ENCODE results near the gene SYT7.

The SYT7 gene

DNA sequence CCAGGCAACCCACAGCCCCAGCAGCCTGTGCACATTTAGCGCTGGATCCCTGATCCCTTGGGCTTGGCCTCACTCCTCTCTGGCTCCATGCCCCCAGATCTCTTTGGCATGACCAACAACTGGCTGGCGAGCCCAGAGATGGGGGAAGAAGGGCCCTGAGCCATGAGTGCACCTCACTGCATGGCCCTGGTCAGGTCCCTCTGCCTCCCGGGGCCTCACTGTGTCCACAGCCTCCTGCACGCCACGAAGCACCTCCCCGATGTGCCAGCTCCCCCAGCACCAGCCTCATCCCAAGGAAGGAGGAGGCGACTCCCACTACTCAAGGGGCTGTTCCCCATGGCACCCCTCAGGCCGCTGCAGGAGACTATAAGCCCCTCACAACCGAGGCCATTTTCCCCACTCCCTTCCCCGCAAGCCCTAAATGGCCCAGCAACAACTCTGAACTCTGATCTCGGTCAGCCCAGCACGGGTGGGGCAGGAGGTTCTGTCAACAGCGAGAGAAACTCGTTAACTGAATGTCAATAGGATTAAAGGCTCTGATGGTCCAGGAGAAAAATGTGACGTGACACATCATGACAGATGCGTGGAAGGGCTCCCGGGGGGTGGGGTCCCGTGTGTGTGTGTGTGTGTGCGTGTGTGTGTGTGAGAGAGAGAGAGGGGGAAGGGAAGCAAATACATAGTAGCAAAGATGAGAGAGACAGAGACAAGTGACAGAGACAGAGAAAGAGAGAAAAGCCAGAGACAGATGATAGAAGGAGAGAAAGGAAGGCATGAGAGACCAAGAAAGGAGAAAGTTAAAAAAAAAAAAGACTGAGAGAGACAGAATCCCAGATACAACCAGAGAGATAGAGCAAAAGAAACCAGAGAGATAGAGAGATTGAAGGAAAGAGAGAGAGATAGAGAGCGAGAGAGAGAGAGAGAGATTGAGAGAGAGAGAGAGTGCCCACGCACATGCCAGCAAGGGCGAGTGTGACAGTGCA, 28.4 kb upstream of the SYT7 start:
- DNase-seq, result no peak

DNA sequence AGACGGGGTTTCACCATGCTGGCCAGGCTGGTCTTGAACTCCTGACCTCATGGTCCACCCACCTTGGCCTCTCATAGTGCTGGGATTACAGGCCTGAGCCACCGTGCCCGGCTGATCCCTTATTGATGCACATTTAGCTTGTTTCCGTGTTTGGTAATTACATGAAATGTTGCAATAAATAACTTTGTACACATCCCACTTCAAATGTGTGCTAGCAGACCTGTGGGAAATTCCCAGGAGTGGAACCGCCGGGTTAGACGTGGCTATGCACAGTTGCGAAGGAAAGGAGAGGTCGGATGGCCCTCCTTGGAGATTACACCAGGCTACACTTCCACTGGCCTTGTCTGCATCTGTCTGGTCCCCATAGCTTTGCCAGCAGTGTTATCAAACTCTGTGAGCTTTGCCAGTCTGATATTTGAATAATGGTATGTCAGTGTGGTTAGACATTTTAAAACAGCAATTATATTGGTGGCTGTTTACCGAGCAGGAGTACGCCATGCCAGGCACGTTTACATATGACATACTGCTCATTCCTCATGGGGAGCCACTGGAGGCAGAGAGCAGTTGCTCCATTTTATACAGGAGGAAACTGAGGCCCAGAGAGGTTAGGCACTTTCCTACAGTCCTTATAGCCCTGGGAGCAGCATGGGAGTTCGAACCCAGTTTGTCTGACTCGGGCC, 27.2 kb upstream of the SYT7 start:
- no peak for DNase-seq

DNA sequence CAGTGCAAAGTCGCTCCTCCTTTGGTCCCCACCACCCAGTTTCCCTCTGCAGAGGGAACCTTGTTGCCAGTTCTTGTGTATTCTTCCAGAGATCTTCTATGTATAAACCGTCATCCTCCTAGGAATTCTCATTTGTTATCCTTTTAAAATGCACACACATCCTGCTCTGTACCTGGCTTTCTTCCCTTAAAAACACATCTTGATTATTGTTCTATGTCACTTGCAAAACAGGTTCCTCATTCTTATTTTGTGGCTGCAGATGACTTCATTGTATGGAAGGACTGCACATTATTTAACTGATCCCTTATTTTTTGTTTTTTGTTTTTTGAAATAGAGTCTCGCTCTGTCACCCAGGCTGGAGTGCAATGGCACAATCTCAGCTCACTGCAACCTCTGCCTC, 26.6 kb upstream of the SYT7 start:
- no peak for DNase-seq

DNA sequence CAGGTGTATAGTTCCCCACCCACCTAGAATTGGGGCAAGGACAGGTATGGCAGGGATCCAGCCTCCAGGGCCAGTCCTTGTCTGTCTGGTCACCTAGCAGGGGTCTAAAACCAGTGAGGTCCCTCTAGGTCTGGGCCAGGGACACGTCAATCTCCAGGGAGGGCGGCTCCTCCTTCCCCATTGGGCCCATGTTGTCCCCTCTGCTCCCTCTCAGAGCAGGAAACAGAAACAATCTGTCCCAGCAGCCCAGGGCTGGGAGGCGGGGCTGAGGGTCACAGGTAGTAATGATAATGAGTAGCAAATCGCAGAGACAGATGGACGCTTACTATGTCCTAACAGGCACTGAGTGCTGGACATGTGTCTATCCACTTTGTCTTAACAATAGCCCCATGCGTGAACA, 22.8 kb upstream of the SYT7 start:
- DNase-seq, result no peak

DNA sequence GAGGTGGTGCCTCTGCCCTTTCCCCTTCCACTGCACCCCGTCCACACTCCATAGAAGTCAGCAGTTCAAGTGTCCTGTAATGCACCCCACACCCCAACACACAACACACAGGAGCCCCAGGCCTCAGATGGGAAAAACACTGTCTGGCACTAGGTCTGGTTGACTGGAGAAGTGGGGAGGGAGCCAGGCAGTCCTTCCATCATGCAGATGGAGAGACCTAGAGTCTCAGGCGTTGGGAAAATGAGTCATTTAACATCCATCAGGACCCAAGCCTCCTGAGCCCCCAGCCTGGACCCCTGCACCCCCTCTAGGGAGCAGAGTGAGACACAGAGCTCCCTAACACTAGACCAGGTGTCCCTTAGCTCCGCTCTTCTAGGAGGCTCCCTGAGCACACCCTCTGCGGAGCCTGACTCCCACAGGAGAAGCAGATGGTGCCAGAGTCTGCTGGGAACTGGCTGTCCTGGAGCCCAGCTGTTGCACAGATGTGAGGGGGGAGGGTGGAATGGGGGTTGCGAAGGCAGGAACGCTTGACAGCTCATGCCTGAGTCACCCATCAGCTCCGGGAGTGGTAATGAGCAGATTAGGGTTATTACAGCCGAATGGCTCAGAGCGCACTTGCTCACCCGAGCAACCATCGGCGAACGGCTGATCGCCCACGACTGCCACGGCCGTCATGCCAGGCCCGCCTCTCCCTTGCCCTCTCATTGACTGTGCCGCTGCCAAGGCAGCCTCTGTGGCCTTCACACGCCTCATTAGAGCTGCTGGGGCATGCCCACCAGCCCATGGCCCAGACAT, 22.1 kb upstream of the SYT7 start:
- DNase-seq, result no peak

DNA sequence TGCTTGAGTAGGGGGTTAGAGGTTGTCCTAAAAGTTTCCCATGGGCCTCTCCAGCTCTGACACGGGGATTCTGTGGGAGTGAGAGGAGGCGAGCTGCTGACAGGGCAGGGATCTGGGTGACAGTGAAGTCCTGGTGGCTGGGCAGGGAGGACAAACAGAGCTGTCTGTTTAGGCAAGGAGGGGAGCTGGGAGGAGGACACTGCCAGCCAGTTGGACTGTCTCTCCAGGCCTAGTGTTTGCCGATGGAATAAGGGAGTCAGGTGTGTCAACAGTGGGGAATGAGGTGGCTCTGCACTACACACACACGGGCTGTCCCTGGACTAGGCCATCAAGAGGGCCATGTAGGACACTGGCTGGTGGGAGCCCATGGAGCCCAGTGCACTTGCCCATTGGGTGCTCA, 20.6 kb upstream of the SYT7 start:
- DNase-seq, result no peak

DNA sequence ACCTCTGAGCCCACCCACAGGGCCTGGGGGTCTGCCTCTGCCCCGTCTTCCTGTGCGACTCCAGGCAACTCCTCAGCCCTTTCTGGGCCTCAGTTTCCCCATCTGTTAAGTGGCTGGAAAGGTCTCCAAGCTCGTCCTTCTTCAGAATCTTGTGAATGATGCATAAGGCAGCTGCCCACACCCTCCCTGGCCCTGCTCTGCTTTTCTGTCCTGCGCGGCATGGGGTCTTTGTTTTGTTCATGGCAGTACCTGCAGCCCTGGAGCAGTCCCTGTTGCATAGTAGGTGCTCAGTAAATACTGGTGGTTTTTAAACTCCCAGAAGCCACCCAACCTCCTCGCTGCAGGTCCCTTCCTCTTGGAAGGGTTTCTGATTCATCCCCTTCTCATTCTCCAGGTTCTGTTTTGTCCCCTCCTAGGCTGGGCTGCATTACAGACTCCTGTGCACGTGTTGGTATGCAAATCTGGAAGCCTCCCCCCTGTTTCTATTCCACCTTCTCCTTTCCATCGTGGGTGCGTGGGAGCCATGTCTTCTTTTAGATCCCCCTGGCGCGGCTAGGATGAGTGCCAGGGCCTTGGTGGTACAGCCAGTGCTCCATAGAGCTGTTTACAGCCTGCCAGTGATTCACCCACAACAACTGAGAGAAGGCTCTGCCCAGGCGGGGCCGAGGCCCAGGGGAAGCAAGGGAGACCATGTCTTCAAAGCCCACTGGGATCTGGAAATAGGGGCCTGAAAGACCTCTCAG, 19.3 kb upstream of the SYT7 start:
- DNase-seq, result no peak

DNA sequence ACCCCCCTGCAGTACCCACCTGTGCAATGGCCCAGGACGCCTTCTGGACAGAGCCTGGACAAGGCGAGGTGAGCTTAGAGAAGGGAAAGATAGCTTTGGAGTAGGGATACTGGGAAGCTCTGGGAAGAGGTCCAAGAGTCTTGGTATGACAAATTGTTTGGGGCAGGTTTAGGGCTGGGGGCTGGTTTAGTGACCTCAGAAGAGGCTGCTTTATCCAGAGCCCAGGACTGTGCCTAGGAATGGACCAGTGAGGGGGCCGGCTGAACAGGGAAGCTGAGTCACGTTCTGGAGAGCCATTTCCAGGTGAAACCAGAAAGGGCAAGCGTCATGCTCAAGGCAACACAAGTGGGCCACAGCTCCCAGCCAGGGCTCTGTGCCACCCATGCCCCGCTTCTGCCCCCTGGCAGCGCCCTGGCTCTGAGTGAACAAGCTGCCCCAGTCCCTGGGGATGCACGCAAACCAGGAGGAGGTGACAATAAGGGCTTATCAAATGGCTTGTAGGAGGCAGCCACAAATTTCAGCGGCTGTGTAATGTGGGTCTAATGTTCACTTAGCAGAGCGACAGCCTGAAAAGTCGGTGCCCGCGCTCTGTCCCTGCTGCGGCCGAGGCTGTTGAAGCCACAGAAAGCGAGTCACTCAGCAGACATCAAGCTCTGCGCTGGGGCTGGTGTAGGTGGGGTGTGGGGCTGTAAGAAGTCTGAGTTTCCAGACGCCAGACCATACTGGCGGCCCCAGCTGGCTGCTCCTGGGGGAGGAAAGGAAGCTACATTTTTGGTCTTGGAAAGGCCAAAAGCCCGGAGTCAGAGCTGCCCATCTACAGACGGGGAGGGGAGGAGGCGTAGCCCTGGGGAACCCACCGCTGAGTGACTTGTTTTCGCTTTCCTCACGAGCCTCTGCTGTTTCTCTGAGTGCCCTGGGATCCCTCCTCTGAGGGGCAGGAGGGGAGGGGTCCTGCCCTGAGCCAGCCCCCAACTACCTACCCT, 18.3 kb upstream of the SYT7 start:
- DNase-seq, result no peak

DNA sequence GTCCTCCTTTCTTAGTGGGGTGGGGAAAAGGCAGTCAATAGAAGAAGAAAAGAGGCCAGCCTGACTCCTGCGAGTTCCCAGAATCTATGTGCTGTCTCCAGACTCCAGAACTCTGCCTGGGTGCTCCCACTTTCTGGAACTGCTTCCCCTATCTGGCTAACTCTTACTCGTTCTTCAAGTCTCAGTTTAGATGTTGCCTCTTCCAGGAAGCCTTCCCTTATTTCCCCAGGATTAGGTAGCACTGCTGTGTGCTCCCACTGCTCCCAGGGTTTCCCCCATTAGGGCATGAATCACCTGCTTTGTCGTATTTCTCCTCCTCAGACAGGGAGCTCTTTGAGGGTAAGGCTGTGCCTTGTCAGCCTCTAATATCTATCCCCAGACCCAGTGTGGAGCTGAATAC, 17.5 kb upstream of the SYT7 start:
- DNase-seq, result no peak

DNA sequence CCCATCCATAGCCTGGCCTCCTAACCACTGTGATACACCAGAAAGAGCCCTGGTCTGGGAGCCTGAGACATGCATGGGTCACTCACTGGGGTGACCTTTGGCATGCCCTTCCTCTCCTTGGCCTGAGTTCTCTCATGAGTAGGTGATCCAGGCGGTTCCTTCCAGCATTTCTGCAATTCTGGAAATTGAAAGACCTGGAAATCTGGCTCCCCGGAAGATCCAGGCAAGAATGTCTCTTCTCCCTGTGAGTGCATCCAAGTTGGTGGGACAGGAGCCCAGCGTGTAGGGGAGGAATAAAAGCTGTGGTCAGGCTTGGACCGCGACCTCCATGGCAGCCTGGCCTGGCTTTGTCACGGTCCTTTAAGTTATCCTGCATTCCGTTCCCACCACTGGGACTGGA, 16.1 kb upstream of the SYT7 start:
- DNase-seq, result no peak

DNA sequence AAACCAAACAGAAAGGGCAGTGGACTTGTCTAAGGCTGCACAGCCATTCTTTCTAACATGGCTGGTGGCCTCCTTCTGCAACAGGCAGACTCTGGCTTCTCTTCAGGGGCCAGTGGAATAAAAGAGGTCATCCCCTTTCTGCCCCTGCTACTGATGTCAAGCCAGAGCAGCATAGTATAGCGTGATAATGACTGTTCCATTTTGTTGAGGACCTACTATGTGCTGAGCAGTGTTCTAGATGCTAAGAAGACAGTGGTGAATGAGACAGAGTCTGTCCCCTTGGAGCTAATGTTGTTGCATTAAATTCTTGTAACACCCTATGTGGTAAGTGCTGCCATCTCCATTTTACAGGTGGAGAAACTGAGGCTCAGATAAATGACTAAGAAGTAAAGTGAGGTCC, 15.7 kb upstream of the SYT7 start:
- no peak for DNase-seq

DNA sequence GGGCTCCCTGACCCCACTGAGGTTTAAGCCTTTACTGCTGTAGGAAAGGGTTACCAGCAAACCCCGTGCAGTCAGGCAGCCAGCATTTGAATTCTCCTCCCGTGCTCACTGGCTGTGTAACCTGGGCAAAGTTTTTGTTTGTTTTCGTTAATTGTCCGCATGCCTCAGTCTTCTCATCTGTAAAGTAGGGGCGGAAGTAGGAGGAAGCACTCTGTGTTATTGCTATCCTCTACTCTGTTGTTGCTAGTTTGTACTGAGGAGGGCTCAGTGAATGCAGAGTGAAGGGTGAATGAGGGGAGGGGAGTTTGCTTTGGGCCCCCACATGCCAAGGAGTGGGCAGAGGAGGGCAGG, 14.0 kb upstream of the SYT7 start:
- no peak for DNase-seq

DNA sequence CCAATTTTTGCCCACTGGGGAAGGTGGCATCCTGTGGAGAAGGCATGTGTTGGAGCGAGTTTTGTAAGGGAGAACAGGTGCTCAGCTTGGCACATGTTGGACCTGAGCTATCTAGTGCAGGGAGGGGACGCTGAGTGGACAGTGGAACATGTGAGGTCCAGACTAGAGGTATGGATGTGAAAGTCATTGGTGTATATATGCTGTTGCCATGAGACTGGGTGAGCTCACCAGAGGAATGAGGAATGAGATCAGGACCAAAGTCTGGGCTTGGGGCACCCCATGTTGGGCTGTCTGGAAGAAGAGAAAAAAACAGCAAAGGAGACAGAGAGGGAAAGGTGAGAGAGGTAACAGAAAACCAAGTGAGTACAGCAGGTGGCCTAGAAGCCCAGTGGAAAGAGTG, 12.3 kb upstream of the SYT7 start:
- no peak for DNase-seq

DNA sequence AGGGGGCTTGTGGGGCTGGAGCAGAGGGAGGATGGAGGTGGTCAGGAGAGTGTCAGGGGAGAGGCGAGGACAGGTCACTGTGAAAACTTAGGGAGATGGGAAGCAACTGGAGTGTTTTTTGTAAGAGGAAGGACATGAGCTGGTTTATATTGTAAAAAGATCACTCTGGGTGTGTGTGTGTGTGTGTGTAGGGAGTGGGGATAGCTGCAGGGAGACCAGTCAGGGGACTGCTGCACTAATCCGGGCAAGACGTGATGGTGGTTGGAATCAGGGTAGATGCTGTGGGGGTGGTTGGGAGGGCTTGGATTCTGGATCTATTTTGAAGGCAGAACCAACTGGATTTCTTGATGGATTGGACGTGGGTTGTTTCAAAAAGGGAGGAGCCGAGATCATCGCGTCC, 11.3 kb upstream of the SYT7 start:
- no peak for DNase-seq

DNA sequence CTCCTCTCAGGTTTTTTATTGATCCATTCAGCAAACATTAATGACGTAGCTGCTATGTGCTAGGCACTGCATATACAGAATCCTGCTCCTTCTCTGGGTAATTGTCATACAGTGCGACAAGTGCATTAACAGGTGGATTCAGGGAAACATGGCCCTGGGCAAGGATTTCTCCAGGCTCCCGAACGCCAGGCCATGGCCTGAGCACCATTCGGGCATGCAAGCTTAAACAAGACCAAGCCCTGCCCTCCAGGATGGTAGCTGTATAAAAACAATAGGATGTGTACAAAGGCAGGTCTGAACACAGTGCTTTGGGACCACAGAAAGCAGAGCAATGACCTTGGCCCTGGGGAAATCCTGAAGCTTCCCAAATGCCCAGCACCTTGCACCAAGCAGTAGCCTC, 9.1 kb upstream of the SYT7 start:
- DNase-seq, result no peak

DNA sequence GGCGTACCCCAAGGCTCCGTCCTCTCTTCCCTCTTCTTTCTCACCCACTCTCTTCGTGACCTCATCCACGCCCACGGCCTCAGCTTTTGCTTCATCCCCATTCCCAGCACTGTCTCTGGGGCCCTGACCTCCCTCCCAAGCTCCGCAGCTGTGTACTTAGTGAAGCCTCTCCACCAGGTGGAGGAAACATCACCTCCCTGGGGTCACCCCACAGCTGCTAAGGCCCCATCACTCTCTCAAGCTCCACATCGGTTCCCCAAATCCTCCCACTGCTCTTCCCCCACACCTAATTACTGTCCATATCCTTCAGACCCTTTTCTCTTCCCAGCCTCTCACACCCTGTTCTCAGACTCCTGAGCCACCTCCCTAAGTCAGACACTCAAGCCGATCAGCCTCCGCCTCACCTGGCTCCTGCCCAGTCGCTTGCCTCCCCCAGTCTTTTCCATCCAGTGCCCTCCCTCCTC, 7.9 kb upstream of the SYT7 start:
- DNase-seq, result no peak

DNA sequence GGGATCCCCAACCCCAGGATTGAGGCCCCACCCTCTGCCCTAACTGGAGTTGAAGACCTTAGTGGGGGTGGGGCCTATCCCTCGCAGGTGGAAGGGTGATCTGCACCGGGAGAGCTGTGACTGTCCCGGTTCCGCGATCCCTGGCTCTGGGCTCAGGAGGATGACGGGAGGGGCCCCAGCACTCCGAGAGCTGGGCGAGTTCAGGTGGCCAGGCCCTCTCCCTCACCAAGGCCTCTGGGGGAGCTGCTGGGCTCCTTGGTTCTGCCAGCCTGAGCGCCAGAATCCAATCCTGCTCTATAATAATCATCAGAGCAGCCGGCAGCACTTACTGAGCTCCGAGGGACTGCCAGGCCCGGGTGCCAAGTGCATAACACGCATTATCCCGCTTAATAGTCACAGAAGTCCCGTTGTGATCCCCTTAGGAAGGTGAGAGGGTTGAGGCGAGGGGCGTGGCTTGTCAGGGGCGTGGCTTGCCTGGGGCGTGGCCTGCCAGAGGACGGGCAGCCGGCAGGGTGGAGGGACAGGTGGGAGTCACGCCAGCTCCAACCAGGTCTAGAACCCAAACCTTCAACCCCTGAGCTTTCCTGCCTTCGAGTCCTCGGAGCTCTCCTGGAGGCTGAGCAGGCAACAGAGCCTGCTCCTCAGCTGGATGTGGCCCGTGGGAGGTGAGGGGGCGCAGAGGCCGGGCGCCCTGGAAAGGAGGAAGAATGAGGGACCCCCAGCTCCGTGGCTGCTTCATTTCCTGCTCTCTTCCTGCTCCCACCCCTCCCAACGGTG, 7.3 kb upstream of the SYT7 start:
- DNase-seq, result no peak

DNA sequence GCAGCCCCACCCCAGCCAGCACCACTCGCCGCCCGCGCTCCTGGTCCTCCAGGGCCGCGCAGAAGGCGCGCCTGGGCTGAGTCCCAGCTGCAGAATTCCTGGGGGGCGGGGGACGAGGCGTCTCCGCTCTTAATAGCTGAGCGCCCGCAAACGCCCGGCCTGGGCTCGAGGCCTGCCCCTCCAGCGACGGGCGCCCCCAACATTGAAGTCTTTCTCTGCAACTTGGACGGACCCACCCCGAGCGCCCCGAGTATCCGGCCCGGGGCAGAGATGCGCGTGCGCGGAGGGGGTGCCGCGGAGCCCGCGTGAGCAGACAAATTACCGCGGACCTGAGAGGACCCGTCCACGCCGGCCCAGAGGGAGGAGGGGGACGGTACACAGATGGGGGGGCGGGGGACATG, 6.7 kb upstream of the SYT7 start:
- DNase-seq, result no peak

DNA sequence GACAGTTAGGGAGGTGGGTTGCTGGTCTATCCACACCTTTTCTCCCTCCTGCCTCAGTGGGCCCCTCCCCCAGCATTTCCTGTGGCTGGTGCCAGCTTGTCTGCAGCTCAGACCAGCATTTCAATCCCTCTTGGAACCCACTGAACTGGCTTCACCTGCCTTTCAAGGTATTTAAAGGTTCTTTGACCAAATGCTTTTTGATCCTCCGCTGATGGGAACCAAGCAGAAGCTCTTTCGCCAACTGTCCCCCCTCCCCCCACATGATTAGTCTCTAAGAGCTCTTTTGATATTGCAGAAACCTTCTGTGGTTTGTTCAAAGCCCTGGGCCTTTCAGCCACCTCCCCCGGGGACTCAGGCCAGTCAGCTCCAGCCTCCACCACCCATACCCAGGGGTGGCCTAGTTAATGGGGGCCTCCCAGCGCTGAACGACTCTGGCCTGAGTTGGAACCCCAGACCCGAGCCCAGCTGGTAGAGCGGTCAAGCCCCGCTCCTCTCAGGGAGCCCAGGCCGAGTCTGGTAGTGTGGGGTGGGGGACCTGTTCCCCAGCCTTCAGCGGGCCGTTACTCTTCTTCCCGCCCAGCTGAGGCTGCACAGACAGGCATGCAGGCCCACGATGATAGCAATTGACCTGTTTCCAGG, 6.0 kb upstream of the SYT7 start:
- no peak for DNase-seq

DNA sequence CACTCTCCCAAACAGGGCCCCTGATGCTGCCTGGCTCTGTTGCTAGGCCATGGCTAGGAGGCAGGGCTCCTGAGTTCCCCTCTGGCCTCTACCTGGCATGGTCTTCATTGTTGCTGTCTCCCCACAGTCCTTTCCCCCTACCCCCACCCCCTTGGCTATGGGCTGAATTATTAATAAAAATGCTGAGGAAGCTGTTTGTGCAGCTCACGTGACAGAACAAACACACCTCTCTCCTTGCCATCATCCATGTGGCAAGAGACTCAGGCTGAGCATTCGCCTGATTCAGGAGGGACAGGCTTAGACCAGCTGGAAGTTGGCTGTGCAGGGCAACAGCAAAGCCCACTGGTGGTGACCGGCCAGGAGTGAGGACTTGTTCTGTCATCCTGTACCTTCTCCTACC, 4.2 kb upstream of the SYT7 start:
- no peak for DNase-seq

Data from SIG-M5 (cell line).